Effector memory CD4-positive, alpha-beta T cell (primary cell): ENCODE measurements around the gene RRP1.
"Not testable (repeated sequence)": the region's sequence is repeated elsewhere in the genome, so short reads cannot be mapped to it uniquely, and the experiment has no call there.

Experiments used
- DNase-seq, 3 donors: peaks; one replicate each; pipeline ENCODE4 v3.0.0-alpha.2; 2020
- H3K27ac ChIP-seq: 2 replicates; pipeline ENCODE4 v1.7.0; 2013; ENCODE audit warnings: mild to moderate bottlenecking, low read length, moderate library complexity; ENCODE audit not compliant: insufficient read depth, poor library complexity, severe bottlenecking
- H3K27me3 ChIP-seq: replicated peaks from 2 replicates; pipeline ENCODE4 v1.7.0; 2013; ENCODE audit warnings: mild to moderate bottlenecking, low read length; ENCODE audit not compliant: insufficient read depth, control insufficient read depth, poor library complexity, severe bottlenecking
- H3K36me3 ChIP-seq: 2 replicates; pipeline ENCODE4 v1.7.0; 2013; ENCODE audit warnings: mild to moderate bottlenecking, low read length, moderate library complexity; ENCODE audit not compliant: control insufficient read depth, insufficient read depth
- H3K4me1 ChIP-seq: 2 replicates; pipeline ENCODE4 v1.7.0; 2013; ENCODE audit warnings: low read length, mild to moderate bottlenecking; ENCODE audit not compliant: control insufficient read depth, insufficient read depth, poor library complexity, severe bottlenecking
- H3K4me3 ChIP-seq: 2 replicates; pipeline ENCODE4 v1.7.0; 2013; ENCODE audit warnings: low read length, low read depth, mild to moderate bottlenecking; ENCODE audit not compliant: insufficient read depth, poor library complexity, severe bottlenecking
- H3K9me3 ChIP-seq: 2 replicates; pipeline ENCODE4 v1.7.0; 2013; ENCODE audit warnings: mild to moderate bottlenecking, low read length, moderate library complexity; ENCODE audit not compliant: control insufficient read depth

RRP1 gene

GRCh38 chr21:43835050-43835449 lies 45.7 kb downstream of the RRP1 start:
- Histone ChIP-seq H3K27me3 (peaks cover 10% of the 10 kb centered on the region), H3K27ac (no peak overlapping the region), H3K9me3 (no peaks in the 10 kb centered on the region), H3K36me3 (no peaks in the 10 kb centered on the region), H3K4me3 (no peak overlapping the region), H3K4me1 (no peaks in the 10 kb centered on the region)
- DNase-seq = no peak

- H3K9me3 ChIP-seq = no peaks in the 10 kb centered on the region
- H3K36me3 ChIP-seq = no peaks in the 10 kb centered on the region
- DNase-seq = no peak
- no peaks in the 10 kb centered on the region for H3K4me1 ChIP-seq
- peaks cover 10% of the 10 kb centered on the region for H3K27me3 ChIP-seq
- H3K27ac ChIP-seq = no peak overlapping the region
- H3K4me3 ChIP-seq = no peak overlapping the region
Measured at GRCh38 chr21:43835861-43836260, 46.5 kb downstream of the RRP1 start.

- Histone ChIP-seq H3K9me3 (no peaks in the 10 kb centered on the region), H3K27me3 (peaks cover 10% of the 10 kb centered on the region), H3K4me1 (no peaks in the 10 kb centered on the region), H3K36me3 (no peaks in the 10 kb centered on the region), H3K27ac (no peak overlapping the region), H3K4me3 (no peak overlapping the region)
- DNase-seq = no peak
Measured at GRCh38 chr21:43836616-43837015, 47.2 kb downstream of the RRP1 start.

GRCh38 chr21:43840259-43840658 lies 50.9 kb downstream of the RRP1 start:
- Histone ChIP-seq H3K4me3 (no peak overlapping the region), H3K4me1 (no peaks in the 10 kb centered on the region), H3K9me3 (no peaks in the 10 kb centered on the region), H3K27me3 (peaks cover 7% of the 10 kb centered on the region), H3K27ac (no peak overlapping the region), H3K36me3 (no peaks in the 10 kb centered on the region)
- DNase-seq = no peak

- no peak for DNase-seq
- H3K27ac ChIP-seq = no peak overlapping the region
- no peak overlapping the region for H3K4me3 ChIP-seq
- no peaks in the 10 kb centered on the region for H3K4me1 ChIP-seq
- H3K9me3 ChIP-seq = no peaks in the 10 kb centered on the region
- H3K27me3 ChIP-seq = no peaks in the 10 kb centered on the region
- H3K36me3 ChIP-seq = no peaks in the 10 kb centered on the region
Measured at GRCh38 chr21:43842742-43843141, 53.4 kb downstream of the RRP1 start.

GRCh38 chr21:43844906-43845305 lies 55.5 kb downstream of the RRP1 start:
- H3K4me3 ChIP-seq, H3K9me3 ChIP-seq, H3K4me1 ChIP-seq, H3K36me3 ChIP-seq, H3K27ac ChIP-seq, H3K27me3 ChIP-seq, DNase-seq: not testable (repeated sequence)

GRCh38 chr21:43845386-43845785 lies 56.0 kb downstream of the RRP1 start:
- Histone ChIP-seq H3K9me3 (no peaks in the 10 kb centered on the region), H3K4me1 (no peaks in the 10 kb centered on the region), H3K36me3 (no peaks in the 10 kb centered on the region), H3K27ac (no peak overlapping the region), H3K4me3 (no peak overlapping the region), H3K27me3 (no peaks in the 10 kb centered on the region)
- no peak for DNase-seq

- no peak for DNase-seq
- H3K9me3 ChIP-seq = no peaks in the 10 kb centered on the region
- no peaks in the 10 kb centered on the region for H3K4me1 ChIP-seq
Measured at GRCh38 chr21:43846430-43846829, 57.1 kb downstream of the RRP1 start.

GRCh38 chr21:43847301-43847700 lies 57.9 kb downstream of the RRP1 start:
- Histone ChIP-seq H3K27me3 (no peaks in the 10 kb centered on the region), H3K27ac (no peak overlapping the region), H3K9me3 (no peaks in the 10 kb centered on the region), H3K36me3 (no peaks in the 10 kb centered on the region), H3K4me1 (no peaks in the 10 kb centered on the region), H3K4me3 (no peak overlapping the region)
- no peak for DNase-seq

More at GRCh38 chr21:43846430-43846829, 57.1 kb downstream of the RRP1 start:
- Histone ChIP-seq H3K36me3 (no peaks in the 10 kb centered on the region), H3K27me3 (no peaks in the 10 kb centered on the region), H3K4me3 (no peak overlapping the region), H3K27ac (no peak overlapping the region)

GRCh38 chr21:43848771-43849170 lies 59.4 kb downstream of the RRP1 start:
- H3K4me1 ChIP-seq = no peaks in the 10 kb centered on the region
- H3K9me3 ChIP-seq = no peaks in the 10 kb centered on the region
- no peak overlapping the region for H3K27ac ChIP-seq
- H3K27me3 ChIP-seq = no peaks in the 10 kb centered on the region
- H3K4me3 ChIP-seq = no peak overlapping the region
- no peak for DNase-seq
- H3K36me3 ChIP-seq = no peaks in the 10 kb centered on the region
